ENCODE measurements around the gene PAM.
"Not testable (repeated sequence)": the region's sequence is repeated elsewhere in the genome, so short reads cannot be mapped to it uniquely, and the experiment has no call there.

DNA sequence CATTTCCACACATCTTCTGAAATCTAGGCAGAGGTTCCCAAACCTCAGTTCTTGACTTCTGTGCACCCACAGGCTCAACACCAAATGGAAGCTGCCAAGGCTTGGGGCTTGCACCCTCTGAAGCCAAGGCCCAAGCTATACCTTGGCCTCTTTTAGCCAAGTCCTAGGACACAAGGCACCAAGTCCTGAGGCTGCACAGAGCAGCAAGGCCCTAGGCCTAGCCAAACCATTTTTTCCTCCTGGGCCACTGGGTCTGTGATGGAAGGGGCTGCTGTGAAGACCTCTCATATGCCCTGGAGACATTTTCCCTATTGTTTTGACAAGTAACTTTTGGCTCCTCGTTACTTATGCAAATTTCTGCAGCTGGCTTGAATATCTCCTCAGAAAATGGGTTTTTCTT lies 244.5 kb downstream of the PAM start:
- TF ChIP-seq, protein P1, sequence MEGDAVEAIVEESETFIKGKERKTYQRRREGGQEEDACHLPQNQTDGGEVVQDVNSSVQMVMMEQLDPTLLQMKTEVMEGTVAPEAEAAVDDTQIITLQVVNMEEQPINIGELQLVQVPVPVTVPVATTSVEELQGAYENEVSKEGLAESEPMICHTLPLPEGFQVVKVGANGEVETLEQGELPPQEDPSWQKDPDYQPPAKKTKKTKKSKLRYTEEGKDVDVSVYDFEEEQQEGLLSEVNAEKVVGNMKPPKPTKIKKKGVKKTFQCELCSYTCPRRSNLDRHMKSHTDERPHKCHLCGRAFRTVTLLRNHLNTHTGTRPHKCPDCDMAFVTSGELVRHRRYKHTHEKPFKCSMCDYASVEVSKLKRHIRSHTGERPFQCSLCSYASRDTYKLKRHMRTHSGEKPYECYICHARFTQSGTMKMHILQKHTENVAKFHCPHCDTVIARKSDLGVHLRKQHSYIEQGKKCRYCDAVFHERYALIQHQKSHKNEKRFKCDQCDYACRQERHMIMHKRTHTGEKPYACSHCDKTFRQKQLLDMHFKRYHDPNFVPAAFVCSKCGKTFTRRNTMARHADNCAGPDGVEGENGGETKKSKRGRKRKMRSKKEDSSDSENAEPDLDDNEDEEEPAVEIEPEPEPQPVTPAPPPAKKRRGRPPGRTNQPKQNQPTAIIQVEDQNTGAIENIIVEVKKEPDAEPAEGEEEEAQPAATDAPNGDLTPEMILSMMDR (IDR thresholded peaks at IDR 0.05 in 2 of 3, conservative IDR thresholded peaks at IDR 0.05 in 1 of 3; ENCODE audit: borderline replicate concordance in 1 of 3, insufficient read depth in 1 of 3, low read depth in 2 of 3, low read length in 2 of 3) = not testable (repeated sequence)
- TF ChIP-seq FOSL1 (IDR thresholded peaks at IDR 0.05; ENCODE audit: low read depth); POLR2AphosphoS5 (IDR thresholded peaks at IDR 0.05; ENCODE audit: low read depth, low read length); POLR2A (IDR thresholded peaks at IDR 0.05; ENCODE audit: borderline replicate concordance, extremely low read depth, insufficient read depth, insufficient read length); MAX (IDR thresholded peaks at IDR 0.05); EZH2 (IDR thresholded peaks at IDR 0.05); YY1 (IDR thresholded peaks at IDR 0.05; ENCODE audit: extremely low read depth, insufficient replicate concordance, low read depth, low read length); RAD21 (IDR thresholded peaks at IDR 0.05; ENCODE audit: low read depth); EGR1 (IDR thresholded peaks at IDR 0.05; ENCODE audit: low read depth); JUND (IDR thresholded peaks at IDR 0.05); CEBPB (IDR thresholded peaks at IDR 0.05; ENCODE audit: low read depth); REST (IDR thresholded peaks at IDR 0.05; ENCODE audit: low read depth): not testable (repeated sequence)
- TF ChIP-seq, protein P2, sequence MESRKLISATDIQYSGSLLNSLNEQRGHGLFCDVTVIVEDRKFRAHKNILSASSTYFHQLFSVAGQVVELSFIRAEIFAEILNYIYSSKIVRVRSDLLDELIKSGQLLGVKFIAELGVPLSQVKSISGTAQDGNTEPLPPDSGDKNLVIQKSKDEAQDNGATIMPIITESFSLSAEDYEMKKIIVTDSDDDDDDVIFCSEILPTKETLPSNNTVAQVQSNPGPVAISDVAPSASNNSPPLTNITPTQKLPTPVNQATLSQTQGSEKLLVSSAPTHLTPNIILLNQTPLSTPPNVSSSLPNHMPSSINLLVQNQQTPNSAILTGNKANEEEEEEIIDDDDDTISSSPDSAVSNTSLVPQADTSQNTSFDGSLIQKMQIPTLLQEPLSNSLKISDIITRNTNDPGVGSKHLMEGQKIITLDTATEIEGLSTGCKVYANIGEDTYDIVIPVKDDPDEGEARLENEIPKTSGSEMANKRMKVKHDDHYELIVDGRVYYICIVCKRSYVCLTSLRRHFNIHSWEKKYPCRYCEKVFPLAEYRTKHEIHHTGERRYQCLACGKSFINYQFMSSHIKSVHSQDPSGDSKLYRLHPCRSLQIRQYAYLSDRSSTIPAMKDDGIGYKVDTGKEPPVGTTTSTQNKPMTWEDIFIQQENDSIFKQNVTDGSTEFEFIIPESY (IDR thresholded peaks at IDR 0.05; ENCODE audit: extremely low read depth, insufficient replicate concordance, low read length) = not testable (repeated sequence)
